Measurements from ENCODE around the gene PARP9.

Gene PARP9

GRCh38 chr3:122488262-122488973 is 75.7 kb downstream of the PARP9 start:
- no peak for DNase-seq (ENCODE audit: low read depth in 3 of 3)

- DNase-seq (ENCODE audit: low read depth in 3 of 3) = no peak
Measured at GRCh38 chr3:122484985-122485384, 79.1 kb downstream of the PARP9 start.

- no peak for DNase-seq (ENCODE audit: low read depth in 3 of 3)
Measured at GRCh38 chr3:122481390-122481789, 82.7 kb downstream of the PARP9 start.

Data from stimulated activated CD4-positive, alpha-beta T cell treated with anti-CD3 and anti-CD28 coated beads, TNF-alpha, amount 100 ng/mL, for 4 hours (primary cell).